SHP77 treated with DMSO at 0.1 percent for 48 hours (cell line): ENCODE results near the gene CLTB.
A peak's percentile ranks its signal among the peaks of the same experiment; 100 is the strongest.
"Not testable (repeated sequence)": the region's sequence is repeated elsewhere in the genome, so short reads cannot be mapped to it uniquely, and the experiment has no call there.

Experiments used
- DNase-seq: peaks from one replicate; lab custom pipeline; 2025; lab: John Stamatoyannopoulos, UW

Gene CLTB

GRCh38 chr5:176415952-176416924 lies at the start of gene CLTB:
TSS of gene CLTB (minus strand) at chr5:176416539. CDS start at chr5:176416363, 176 bp downstream.
- peak; percentile 68 for DNase-seq

- no peak for DNase-seq
These were observed 46.9 kb upstream of the CLTB start for GRCh38 chr5:176463113-176463764.

- DNase-seq: no peak
These were observed 45.0 kb upstream of the CLTB start for GRCh38 chr5:176461349-176461748.

GRCh38 chr5:176458904-176459561 lies 42.7 kb upstream of the CLTB start:
- no peak for DNase-seq

GRCh38 chr5:176454724-176455394 lies 38.5 kb upstream of the CLTB start:
- no peak for DNase-seq

- no peak for DNase-seq
These were observed 33.7 kb upstream of the CLTB start for GRCh38 chr5:176450077-176450476.

- peak; percentile 87 for DNase-seq
These were observed 31.8 kb upstream of the CLTB start, which contains the start of gene FAF2 for GRCh38 chr5:176447978-176448608. TSS of gene FAF2 (plus strand) at chr5:176448385. CDS start at chr5:176448408, 23 bp downstream.

GRCh38 chr5:176447591-176447977 lies 31.2 kb upstream of the CLTB start:
- DNase-seq: no peak

- DNase-seq: no peak
These were observed 30.7 kb upstream of the CLTB start for GRCh38 chr5:176446884-176447590.

GRCh38 chr5:176446028-176446665 lies 29.8 kb upstream of the CLTB start:
- DNase-seq: no peak

GRCh38 chr5:176444742-176445141 lies 28.4 kb upstream of the CLTB start:
- no peak for DNase-seq

GRCh38 chr5:176442911-176443310 lies 26.6 kb upstream of the CLTB start:
- DNase-seq: not testable (repeated sequence)

- no peak for DNase-seq
These were observed 25.6 kb upstream of the CLTB start for GRCh38 chr5:176441921-176442323.

- DNase-seq: no peak
These were observed 24.8 kb upstream of the CLTB start for GRCh38 chr5:176440927-176441706.

GRCh38 chr5:176438959-176439757 lies 22.8 kb upstream of the CLTB start:
- DNase-seq: no peak

- no peak for DNase-seq
These were observed 20.3 kb upstream of the CLTB start for GRCh38 chr5:176436656-176437055.

GRCh38 chr5:176432707-176433106 lies 16.4 kb upstream of the CLTB start:
- DNase-seq: no peak

GRCh38 chr5:176429972-176430371 lies 13.6 kb upstream of the CLTB start:
- no peak for DNase-seq

GRCh38 chr5:176427971-176428370 lies 11.6 kb upstream of the CLTB start:
- DNase-seq: no peak
